GM15510 (cell line): Measurements from ENCODE around the gene CD1B.

Experiments
- POLR2A ChIP-seq: IDR thresholded peaks from 3 replicates; pipeline ENCODE4 v1.6.1; 2011; ENCODE audit warnings: borderline replicate concordance; ENCODE audit not compliant: insufficient read length; ENCODE audit errors: extremely low read depth

CD1B gene

DNA sequence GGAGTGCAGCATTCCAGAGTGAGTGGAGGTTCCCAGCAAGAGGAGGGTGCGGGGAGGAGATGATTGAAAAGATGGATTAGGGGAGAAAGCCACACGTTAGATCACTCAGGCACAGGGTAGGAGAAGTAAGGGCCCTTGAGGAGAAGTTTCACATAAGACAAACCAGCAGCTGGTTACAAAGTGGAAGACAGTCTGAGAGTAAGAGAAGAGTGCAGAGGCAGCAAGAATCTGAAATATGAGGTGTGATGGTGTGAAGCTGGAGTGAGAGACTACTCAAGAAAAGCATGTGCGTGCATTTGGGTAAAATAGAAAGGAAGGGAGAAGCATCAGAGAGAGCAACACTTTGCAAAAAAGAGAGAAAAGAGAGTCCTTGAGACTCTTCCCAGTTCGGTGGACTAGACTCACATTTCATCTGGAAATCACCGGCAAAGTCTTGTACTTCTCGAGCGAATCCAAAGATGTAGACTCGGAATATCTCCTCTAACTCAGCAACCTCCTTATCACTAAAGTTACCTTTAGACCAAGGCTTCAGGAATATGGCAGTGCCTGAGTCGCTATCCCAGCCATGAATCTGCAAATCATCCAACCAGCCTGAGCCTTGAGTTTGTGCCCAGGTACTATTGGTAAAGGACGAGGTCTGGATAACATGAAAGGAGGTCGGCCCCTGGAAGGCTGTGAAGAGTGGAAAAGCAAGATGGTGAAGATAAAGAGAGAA, 783 bp downstream of the CD1B start:
- no peak for TF ChIP-seq POLR2A

GRCh38 chr1:158329733-158330132, 1.6 kb downstream of the CD1B start:
- no peak for TF ChIP-seq POLR2A

DNA sequence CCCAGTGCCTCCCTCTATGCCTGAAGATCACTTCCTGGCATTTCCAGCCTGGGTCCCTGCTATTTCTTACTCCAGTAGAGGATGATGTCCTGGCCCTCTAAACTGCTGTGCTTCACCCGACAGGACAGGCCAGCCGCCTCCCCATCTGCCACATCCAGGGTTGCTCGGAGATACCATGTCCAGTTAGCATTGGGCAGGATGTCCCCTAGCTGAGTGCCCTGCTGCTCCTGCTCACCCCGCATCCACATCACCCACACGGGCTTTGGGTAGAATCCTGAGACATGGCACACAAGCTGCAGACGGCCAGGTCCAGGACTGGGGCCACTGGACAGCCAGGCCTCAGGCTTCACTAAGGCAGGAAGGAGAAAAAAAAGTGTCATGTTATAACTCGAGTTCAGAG, 2.0 kb downstream of the CD1B start:
- no peak for TF ChIP-seq POLR2A

GRCh38 chr1:158328426-158328825, 2.9 kb downstream of the CD1B start:
- TF ChIP-seq POLR2A = no peak

- TF ChIP-seq POLR2A = no peak
These were observed 3.9 kb downstream of the CD1B start for GRCh38 chr1:158327481-158327880.

DNA sequence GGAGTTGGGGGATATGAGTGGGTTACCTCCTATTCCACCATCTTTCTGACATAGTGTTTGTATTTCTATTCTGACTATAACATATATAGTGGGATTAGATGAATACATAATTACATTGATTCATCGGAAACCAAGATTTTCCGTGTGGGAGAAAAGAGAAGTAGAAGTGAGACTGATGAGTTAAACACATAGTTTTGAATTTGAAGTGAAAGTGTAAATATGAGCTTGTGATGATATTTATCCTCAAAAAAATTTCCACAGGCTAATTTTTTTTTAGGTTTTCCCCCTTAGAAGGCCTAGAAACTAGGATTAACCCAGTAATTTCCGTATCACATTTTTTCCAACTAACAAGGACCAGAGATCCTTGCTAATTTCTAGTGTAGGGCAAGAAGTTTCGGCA, 6.9 kb downstream of the CD1B start:
- TF ChIP-seq POLR2A = no peak

DNA sequence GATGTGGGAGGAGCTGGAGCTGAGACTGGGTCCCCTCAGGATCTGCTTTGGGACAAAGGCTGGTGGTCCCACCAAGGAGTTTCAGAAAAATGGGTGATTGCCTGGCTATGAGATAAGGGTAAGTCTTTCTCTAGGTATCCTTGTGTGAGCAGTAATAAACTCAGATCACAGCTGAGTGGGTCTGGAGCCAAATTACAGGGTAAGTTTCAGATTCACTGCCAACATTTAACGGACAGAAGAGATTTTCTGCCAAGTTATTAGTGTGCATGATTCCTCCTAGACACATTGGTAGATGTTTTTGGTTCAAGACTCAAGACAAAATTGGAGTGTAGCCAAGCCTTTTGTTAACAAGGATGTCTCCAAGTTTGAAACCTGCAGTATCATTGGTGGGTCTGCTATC, 7.5 kb downstream of the CD1B start:
- TF ChIP-seq POLR2A = no peak

- TF ChIP-seq POLR2A = no peak
These were observed 20.3 kb downstream of the CD1B start for GRCh38 chr1:158311066-158311465.

GRCh38 chr1:158310623-158311022, 20.7 kb downstream of the CD1B start:
- no peak for TF ChIP-seq POLR2A

DNA sequence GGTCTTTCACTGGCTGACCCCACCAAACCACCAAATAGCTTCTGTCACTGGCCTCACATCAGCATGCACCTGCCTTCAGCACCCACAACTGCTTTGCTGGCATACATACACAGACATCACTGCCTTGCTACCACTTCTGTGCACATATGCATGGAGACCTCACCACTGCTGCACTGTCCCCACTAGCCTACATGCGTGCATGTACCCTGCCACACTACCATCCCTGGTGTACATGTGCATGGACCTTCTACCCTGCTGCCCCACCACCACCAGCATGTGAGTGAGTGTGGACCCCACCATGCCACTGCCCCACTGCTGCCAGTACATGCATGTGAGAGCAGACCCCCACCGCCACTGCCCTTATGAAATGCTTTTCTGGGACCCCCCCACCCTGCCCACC, 35.5 kb downstream of the CD1B start:
- TF ChIP-seq POLR2A = no peak

DNA sequence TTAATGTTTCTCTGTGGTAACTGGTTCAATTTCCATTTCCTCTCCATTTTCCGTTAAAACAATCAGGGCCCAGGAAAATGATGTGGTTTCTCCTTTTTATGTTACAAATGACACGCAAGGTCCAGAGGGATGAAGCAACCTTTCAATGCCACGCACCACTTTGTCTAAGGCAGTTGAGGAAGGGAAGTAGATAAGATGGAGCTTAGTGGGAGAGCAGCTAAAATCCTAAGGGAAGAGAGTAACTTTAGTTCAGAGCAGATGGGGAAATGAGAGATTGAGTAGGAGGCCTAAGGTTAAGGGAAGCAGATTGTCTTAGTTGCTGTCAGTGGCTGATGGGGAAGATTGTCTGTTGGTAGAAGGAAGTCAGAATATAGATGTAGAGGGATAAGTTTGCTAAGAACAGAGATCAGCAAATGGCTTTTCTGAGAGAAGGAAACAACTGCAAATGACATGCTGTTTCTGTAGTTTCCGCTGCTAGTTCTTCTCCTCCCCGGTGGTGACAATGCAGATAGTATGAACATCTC, 40.9 kb downstream of the CD1B start:
- TF ChIP-seq POLR2A = no peak

DNA sequence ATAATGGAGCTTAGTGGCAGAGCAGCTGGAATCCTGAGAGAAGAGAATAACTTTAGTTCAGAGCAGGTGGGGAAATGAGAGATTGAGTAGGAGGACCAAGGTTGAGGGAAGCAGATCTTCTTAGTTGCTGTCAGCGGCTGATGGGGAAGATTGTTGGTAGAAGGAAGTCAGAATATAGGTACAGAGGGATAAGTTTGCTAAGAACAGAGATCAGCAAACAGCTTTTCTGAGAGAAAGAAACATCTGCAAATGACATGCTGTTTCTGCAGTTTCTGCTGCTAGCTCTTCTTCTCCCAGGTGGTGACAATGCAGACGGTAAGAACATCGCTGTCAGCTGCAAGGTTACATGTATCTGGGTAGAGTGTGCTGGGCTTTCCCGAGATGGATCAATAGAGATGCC, 41.5 kb downstream of the CD1B start, which contains the start of gene CD1C:
Gene CD1C, plus strand, starts transcription at position 113 of the 400 bp plus-strand sequence. Its CDS starts 142 bp downstream, at position 255.
- no peak for TF ChIP-seq POLR2A

DNA sequence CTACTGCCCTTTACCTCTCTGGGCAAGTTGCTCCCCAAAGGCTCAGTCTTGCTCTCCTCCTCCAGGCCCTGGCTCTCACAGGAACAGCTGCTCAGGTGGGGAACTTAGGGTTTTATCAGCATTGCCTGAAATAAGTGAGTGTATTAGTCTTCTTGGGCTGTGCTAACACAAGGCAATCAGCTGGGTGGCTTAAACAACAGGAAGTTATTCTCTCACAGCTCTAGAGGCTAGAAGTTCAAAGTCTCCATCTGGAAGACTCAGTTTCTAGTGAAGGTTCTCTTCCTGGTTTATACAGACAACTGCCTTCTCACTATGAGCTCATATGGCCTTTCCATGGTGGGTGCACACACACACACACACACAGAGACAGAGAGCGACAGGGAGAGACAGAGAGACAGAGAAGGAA, 44.4 kb downstream of the CD1B start:
- TF ChIP-seq POLR2A = no peak

DNA sequence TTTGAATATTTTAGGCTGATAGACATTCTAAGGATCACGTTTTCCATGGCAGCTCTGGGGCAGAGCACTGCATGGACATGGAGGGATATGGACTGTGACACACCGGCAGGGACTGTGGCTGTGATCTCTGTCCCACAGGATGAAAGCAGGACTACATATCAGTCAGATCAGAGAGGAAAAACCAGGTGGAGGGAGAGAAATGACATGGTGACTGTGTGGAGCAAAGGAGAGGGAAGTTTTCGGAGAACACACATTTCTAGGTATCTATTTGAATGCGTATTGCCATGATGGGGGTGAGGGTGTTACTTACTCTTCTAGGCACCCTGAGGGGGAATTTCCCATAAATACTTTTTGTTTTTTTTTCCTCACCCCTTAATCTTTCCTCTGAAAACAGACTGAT, 44.8 kb downstream of the CD1B start:
- no peak for TF ChIP-seq POLR2A

- no peak for TF ChIP-seq POLR2A
These were observed 45.5 kb downstream of the CD1B start for GRCh38 chr1:158285756-158286241.

- TF ChIP-seq POLR2A = no peak
These were observed 47.4 kb downstream of the CD1B start for GRCh38 chr1:158283965-158284364.
